ELR (cell line): ENCODE measurements around the gene NANP.

ENCODE experiments used
- DNase-seq: peaks from one replicate; pipeline ENCODE4 v3.0.0-alpha.2; 2015; ENCODE audit warnings: low read depth

NANP gene

GRCh38 chr20:25571240-25571639 is 52.6 kb downstream of the NANP start:
- no peak for DNase-seq

- DNase-seq, result no peak
Measured at GRCh38 chr20:25570148-25570530, 53.7 kb downstream of the NANP start.

- no peak for DNase-seq
Measured at GRCh38 chr20:25567286-25567685, 56.5 kb downstream of the NANP start.

- DNase-seq, result no peak
Measured at GRCh38 chr20:25566821-25567220, 57.0 kb downstream of the NANP start.

GRCh38 chr20:25565578-25566157 is 58.1 kb downstream of the NANP start:
- DNase-seq, result no peak

GRCh38 chr20:25563876-25564275 is 59.9 kb downstream of the NANP start:
- no peak for DNase-seq

- no peak for DNase-seq
Measured at GRCh38 chr20:25563362-25563761, 60.5 kb downstream of the NANP start.
